Loucy (cell line): ENCODE data around the gene ABCA6.

Experiments used
- H2AFZ ChIP-seq: fragments of 200-600 bp; sonication (generic); 2 replicates; pipeline ENCODE4 v1.6.0; 2016; ENCODE audit warnings: antibody characterized with exemption, mild to moderate bottlenecking, low read length, moderate library complexity
- H3F3A ChIP-seq: fragments of 200-600 bp; 2 replicates; pipeline ENCODE4 v1.6.0; 2016; ENCODE audit warnings: antibody characterized with exemption, low read depth, mild to moderate bottlenecking
- H3K27me3 ChIP-seq: fragments of 200-600 bp; sonication (generic); 2 replicates; pipeline ENCODE4 v1.6.1; 2014; ENCODE audit warnings: low read length, mild to moderate bottlenecking; ENCODE audit not compliant: insufficient read depth, poor library complexity, severe bottlenecking
- H3K36me3 ChIP-seq: fragments of 200-600 bp; sonication (generic); 2 replicates; pipeline ENCODE4 v1.6.1; 2016; ENCODE audit warnings: low read length; ENCODE audit not compliant: insufficient read depth
- H3K4me1 ChIP-seq: fragments of 200-600 bp; sonication (generic); 2 replicates; pipeline ENCODE4 v1.5.1; 2014; ENCODE audit warnings: low read length, mild to moderate bottlenecking; ENCODE audit not compliant: insufficient read depth, poor library complexity, severe bottlenecking
- H3K4me2 ChIP-seq: fragments of 200-600 bp; sonication (generic); 2 replicates; pipeline ENCODE4 v1.6.0; 2014; ENCODE audit warnings: antibody characterized with exemption, low read length, low read depth, mild to moderate bottlenecking; ENCODE audit not compliant: poor library complexity, severe bottlenecking
- H3K4me3 ChIP-seq: fragments of 200-600 bp; sonication (generic); 2 replicates; pipeline ENCODE4 v1.5.1; 2014; ENCODE audit warnings: low read length, mild to moderate bottlenecking, mixed read lengths; ENCODE audit not compliant: poor library complexity, severe bottlenecking
- H3K79me2 ChIP-seq: fragments of 200-600 bp; sonication (generic); 2 replicates; pipeline ENCODE4 v1.6.1; 2014; ENCODE audit warnings: low read length; ENCODE audit not compliant: insufficient read depth
- H3K9ac ChIP-seq: fragments of 200-600 bp; sonication (generic); 2 replicates; pipeline ENCODE4 v1.6.0; 2014; ENCODE audit warnings: mild to moderate bottlenecking, low read depth, low read length, moderate library complexity; ENCODE audit not compliant: poor library complexity, severe bottlenecking
- H3K9me2 ChIP-seq: fragments of 200-600 bp; sonication (generic); replicated peaks from 2 replicates; pipeline ENCODE4 v1.6.1; 2016; ENCODE audit warnings: low read depth, low read length, mixed read lengths
- H3K9me3 ChIP-seq: fragments of 200-600 bp; sonication (generic); 2 replicates; pipeline ENCODE4 v1.6.1; 2014; ENCODE audit warnings: mild to moderate bottlenecking, antibody characterized with exemption, low read length, low read depth; ENCODE audit not compliant: insufficient read depth
- H4K20me1 ChIP-seq: fragments of 200-600 bp; sonication (generic); 2 replicates; pipeline ENCODE4 v1.6.0; 2014; ENCODE audit warnings: antibody characterized with exemption, low read length, mild to moderate bottlenecking; ENCODE audit not compliant: insufficient read depth, poor library complexity, severe bottlenecking
- EZH2phosphoT487 ChIP-seq: fragments of 200-600 bp; IDR thresholded peaks from 2 replicates; pipeline ENCODE4 v1.6.1; 2018; ENCODE audit warnings: antibody characterized with exemption, mild to moderate bottlenecking, moderate library complexity, borderline replicate concordance
- TF ChIP-seq, protein P1 (sequence below): fragments of 200-600 bp; sonication (generic); conservative IDR thresholded peaks from 2 replicates; pipeline ENCODE4 v1.5.1; 2014; ENCODE audit warnings: mild to moderate bottlenecking, antibody characterized with exemption, low read length

Gene ABCA6

DNA sequence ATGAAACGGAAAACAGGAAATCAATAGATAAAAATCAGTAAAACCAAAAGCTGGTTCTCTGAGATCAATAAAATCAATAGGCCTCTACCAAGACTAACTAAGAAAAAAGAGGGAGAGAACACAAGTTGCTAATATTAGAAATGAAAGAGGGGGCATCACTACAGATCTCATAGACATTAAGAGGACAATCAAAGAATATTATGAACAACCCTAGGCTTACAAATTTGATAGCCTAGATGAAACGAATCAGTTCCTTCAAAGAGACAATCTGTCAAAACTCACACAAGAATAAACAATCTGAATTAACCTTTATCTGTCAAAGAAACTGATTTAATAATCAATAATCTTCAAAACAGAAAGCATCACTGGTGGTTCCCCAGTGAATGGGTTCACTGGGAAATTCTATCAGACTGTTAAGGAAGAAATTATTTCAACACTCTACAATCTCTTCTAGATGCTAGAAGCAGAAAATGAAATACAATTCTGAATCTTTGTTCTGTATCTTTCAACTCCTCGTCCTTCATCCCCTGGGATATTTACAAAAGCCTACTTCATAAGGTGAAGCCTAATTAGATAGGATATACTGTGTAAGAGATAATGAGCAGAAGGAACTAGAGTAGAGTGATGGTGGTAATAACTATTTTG, 85.4 kb downstream of the ABCA6 start:
- no peak overlapping the region for H3K9ac ChIP-seq
- no peaks in the 10 kb centered on the region for H3F3A ChIP-seq
- no peaks in the 10 kb centered on the region for H3K4me1 ChIP-seq
- TF ChIP-seq, protein P1, sequence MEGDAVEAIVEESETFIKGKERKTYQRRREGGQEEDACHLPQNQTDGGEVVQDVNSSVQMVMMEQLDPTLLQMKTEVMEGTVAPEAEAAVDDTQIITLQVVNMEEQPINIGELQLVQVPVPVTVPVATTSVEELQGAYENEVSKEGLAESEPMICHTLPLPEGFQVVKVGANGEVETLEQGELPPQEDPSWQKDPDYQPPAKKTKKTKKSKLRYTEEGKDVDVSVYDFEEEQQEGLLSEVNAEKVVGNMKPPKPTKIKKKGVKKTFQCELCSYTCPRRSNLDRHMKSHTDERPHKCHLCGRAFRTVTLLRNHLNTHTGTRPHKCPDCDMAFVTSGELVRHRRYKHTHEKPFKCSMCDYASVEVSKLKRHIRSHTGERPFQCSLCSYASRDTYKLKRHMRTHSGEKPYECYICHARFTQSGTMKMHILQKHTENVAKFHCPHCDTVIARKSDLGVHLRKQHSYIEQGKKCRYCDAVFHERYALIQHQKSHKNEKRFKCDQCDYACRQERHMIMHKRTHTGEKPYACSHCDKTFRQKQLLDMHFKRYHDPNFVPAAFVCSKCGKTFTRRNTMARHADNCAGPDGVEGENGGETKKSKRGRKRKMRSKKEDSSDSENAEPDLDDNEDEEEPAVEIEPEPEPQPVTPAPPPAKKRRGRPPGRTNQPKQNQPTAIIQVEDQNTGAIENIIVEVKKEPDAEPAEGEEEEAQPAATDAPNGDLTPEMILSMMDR: no peak
- no peak for TF ChIP-seq EZH2phosphoT487
- H3K4me3 ChIP-seq: no peak overlapping the region
- no peaks in the 10 kb centered on the region for H3K9me3 ChIP-seq
- H2AFZ ChIP-seq: no peak overlapping the region
- no peaks in the 10 kb centered on the region for H3K27me3 ChIP-seq
- H3K9me2 ChIP-seq: no peaks in the 10 kb centered on the region
- H4K20me1 ChIP-seq: no peaks in the 10 kb centered on the region
- no peak overlapping the region for H3K4me2 ChIP-seq
- H3K79me2 ChIP-seq: no peaks in the 10 kb centered on the region
- no peaks in the 10 kb centered on the region for H3K36me3 ChIP-seq

DNA sequence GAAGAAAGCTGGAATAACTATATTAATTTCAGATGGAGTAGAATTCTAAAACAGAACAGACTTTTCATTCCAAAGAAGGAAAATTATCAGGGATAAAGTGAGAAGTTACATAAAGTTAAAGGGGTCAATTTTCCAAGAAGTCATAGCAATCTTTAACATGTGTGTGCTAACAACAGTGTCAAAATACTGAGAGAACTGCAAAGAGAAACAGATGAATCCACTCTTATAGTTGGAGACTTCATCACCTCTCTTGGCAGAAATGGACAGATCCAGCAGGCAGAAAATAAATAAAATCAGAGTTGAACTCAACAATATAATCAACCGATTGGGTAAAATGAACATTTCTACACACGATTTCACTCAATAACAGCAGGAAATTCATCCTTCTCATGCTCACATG, 86.4 kb downstream of the ABCA6 start:
- TF ChIP-seq, protein P1: no peak
- TF ChIP-seq EZH2phosphoT487: no peak
- H3K27me3 ChIP-seq: no peaks in the 10 kb centered on the region
- H3K4me1 ChIP-seq: no peaks in the 10 kb centered on the region
- no peaks in the 10 kb centered on the region for H3K9me2 ChIP-seq
- no peaks in the 10 kb centered on the region for H3F3A ChIP-seq
- H3K9me3 ChIP-seq: no peaks in the 10 kb centered on the region
- H3K36me3 ChIP-seq: no peaks in the 10 kb centered on the region
- no peaks in the 10 kb centered on the region for H4K20me1 ChIP-seq
- H3K79me2 ChIP-seq: no peaks in the 10 kb centered on the region
- H3K4me2 ChIP-seq: no peak overlapping the region
- H2AFZ ChIP-seq: no peak overlapping the region
- no peak overlapping the region for H3K4me3 ChIP-seq
- no peak overlapping the region for H3K9ac ChIP-seq

DNA sequence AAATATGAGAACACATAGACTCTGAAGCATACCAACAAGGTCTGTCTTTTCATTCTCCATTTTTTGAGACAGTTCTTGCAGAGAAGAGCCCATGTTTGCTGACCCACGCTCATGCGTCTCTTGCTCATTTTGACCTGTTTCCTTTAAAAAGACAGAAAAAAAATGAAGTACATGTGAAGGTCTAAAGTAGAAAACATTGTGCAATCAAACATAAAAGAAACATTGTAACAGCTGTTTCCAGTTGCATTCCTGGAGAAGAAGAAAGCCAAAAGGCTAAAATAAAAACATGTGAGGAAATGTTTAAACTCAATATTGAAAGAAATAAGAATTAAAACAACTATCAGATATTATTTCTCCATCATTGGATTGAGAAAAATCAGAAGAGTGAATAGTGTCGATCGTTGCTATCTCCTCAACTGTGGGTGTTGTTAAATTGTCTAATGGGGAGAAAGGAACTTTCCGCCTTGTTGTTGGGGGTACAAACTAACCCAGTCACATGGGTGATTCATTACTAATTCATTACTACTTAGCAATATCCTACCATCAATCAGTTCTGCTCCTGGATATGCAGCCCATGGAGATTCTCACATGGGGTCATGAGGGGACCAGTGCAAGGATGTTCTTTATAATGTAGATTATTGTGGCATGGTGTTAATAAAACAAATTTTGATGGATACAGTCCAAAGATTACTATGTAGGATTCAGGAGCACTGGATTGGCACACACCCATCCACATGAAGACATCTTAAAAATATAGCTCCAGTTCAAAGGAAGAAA, 90.5 kb downstream of the ABCA6 start:
- no peak overlapping the region for H3K4me3 ChIP-seq
- no peaks in the 10 kb centered on the region for H4K20me1 ChIP-seq
- H3K4me1 ChIP-seq: no peaks in the 10 kb centered on the region
- H3K9me2 ChIP-seq: 0 out of 2 replicates have a peak, but pooled peaks cover under 1% of the 10 kb centered on the region
- TF ChIP-seq, protein P1: no peak
- TF ChIP-seq EZH2phosphoT487: no peak
- no peak overlapping the region for H2AFZ ChIP-seq
- H3K9ac ChIP-seq: no peak overlapping the region
- no peaks in the 10 kb centered on the region for H3K36me3 ChIP-seq
- H3K27me3 ChIP-seq: no peaks in the 10 kb centered on the region
- H3K79me2 ChIP-seq: no peaks in the 10 kb centered on the region
- no peak overlapping the region for H3K4me2 ChIP-seq
- H3K9me3 ChIP-seq: no peaks in the 10 kb centered on the region
- H3F3A ChIP-seq: no peaks in the 10 kb centered on the region
